ENCODE measurements around the gene SH3PXD2A.
"Not testable (repeated sequence)": the region's sequence is repeated elsewhere in the genome, so short reads cannot be mapped to it uniquely, and the experiment has no call there.

The SH3PXD2A gene

GRCh38 chr10:103818765-103819374, 36.5 kb downstream of the SH3PXD2A start:
- in situ Hi-C loops (cut with MboI; ENCODE audit: low sequenced_read_pairs): no loop called here

GRCh38 chr10:103818105-103818504, 37.3 kb downstream of the SH3PXD2A start:
- in situ Hi-C loops (cut with MboI; ENCODE audit: low sequenced_read_pairs): no loop called here

- in situ Hi-C loops (cut with MboI; ENCODE audit: low sequenced_read_pairs): no loop called here
These were observed 38.9 kb downstream of the SH3PXD2A start for GRCh38 chr10:103816431-103816830.

- in situ Hi-C loops (cut with MboI; ENCODE audit: low sequenced_read_pairs): no loop called here
These were observed 40.6 kb downstream of the SH3PXD2A start for GRCh38 chr10:103814626-103815370.

GRCh38 chr10:103814105-103814504, 41.3 kb downstream of the SH3PXD2A start:
- in situ Hi-C loops (cut with MboI; ENCODE audit: low sequenced_read_pairs): no loop called here

GRCh38 chr10:103813312-103813711, 42.1 kb downstream of the SH3PXD2A start:
- in situ Hi-C loops (cut with MboI; ENCODE audit: low sequenced_read_pairs): not testable (repeated sequence)

GRCh38 chr10:103812432-103812831, 42.9 kb downstream of the SH3PXD2A start:
- in situ Hi-C loops (cut with MboI; ENCODE audit: low sequenced_read_pairs): no loop called here

GRCh38 chr10:103812004-103812403, 43.4 kb downstream of the SH3PXD2A start:
- in situ Hi-C loops (cut with MboI; ENCODE audit: low sequenced_read_pairs): no loop called here

GRCh38 chr10:103811463-103811862, 43.9 kb downstream of the SH3PXD2A start:
- in situ Hi-C loops (cut with MboI; ENCODE audit: low sequenced_read_pairs): no loop called here

GRCh38 chr10:103808780-103809179, 46.6 kb downstream of the SH3PXD2A start:
- in situ Hi-C loops (cut with MboI; ENCODE audit: low sequenced_read_pairs): no loop called here

- in situ Hi-C loops (cut with MboI; ENCODE audit: low sequenced_read_pairs): no loop called here
These were observed 47.4 kb downstream of the SH3PXD2A start for GRCh38 chr10:103807996-103808395.

- in situ Hi-C loops (cut with MboI; ENCODE audit: low sequenced_read_pairs): no loop called here
These were observed 48.8 kb downstream of the SH3PXD2A start for GRCh38 chr10:103806395-103807187.

GRCh38 chr10:103805781-103806180, 49.6 kb downstream of the SH3PXD2A start:
- in situ Hi-C loops (cut with MboI; ENCODE audit: low sequenced_read_pairs): no loop called here

GRCh38 chr10:103804871-103805270, 50.5 kb downstream of the SH3PXD2A start:
- in situ Hi-C loops (cut with MboI; ENCODE audit: low sequenced_read_pairs): no loop called here

GRCh38 chr10:103803941-103804340, 51.4 kb downstream of the SH3PXD2A start:
- in situ Hi-C loops (cut with MboI; ENCODE audit: low sequenced_read_pairs): no loop called here

- in situ Hi-C loops (cut with MboI; ENCODE audit: low sequenced_read_pairs): no loop called here
These were observed 52.6 kb downstream of the SH3PXD2A start for GRCh38 chr10:103802637-103803353.

- in situ Hi-C loops (cut with MboI; ENCODE audit: low sequenced_read_pairs): no loop called here
These were observed 53.3 kb downstream of the SH3PXD2A start for GRCh38 chr10:103802081-103802480.

- in situ Hi-C loops (cut with MboI; ENCODE audit: low sequenced_read_pairs): no loop called here
These were observed 54.4 kb downstream of the SH3PXD2A start for GRCh38 chr10:103800789-103801540.

- in situ Hi-C loops (cut with MboI; ENCODE audit: low sequenced_read_pairs): no loop called here
These were observed 55.3 kb downstream of the SH3PXD2A start for GRCh38 chr10:103800089-103800488.

GRCh38 chr10:103799341-103799740, 56.0 kb downstream of the SH3PXD2A start:
- in situ Hi-C loops (cut with MboI; ENCODE audit: low sequenced_read_pairs): no loop called here
